ENCODE measurements around the gene APAF1.

The APAF1 gene

GRCh38 chr12:98733667-98734350 lies 88.7 kb downstream of the APAF1 start:
- DNase-seq = peak; percentile 16

- DNase-seq = no peak
Measured at GRCh38 chr12:98735821-98736220, 90.7 kb downstream of the APAF1 start.

GRCh38 chr12:98736352-98737321 lies 91.5 kb downstream of the APAF1 start:
- DNase-seq = no peak

- DNase-seq = no peak
Measured at GRCh38 chr12:98737322-98737712, 92.2 kb downstream of the APAF1 start.

GRCh38 chr12:98738002-98738401 lies 92.9 kb downstream of the APAF1 start:
- no peak for DNase-seq

- DNase-seq = no peak
Measured at GRCh38 chr12:98738539-98738938, 93.4 kb downstream of the APAF1 start.

- no peak for DNase-seq
Measured at GRCh38 chr12:98740751-98741150, 95.7 kb downstream of the APAF1 start.

- no peak for DNase-seq
Measured at GRCh38 chr12:98741196-98741555, 96.1 kb downstream of the APAF1 start.

- DNase-seq = no peak
Measured at GRCh38 chr12:98741556-98742265, 96.6 kb downstream of the APAF1 start.

- peak; percentile 9 for DNase-seq
Measured at GRCh38 chr12:98743362-98743953, 98.4 kb downstream of the APAF1 start.

- no peak for DNase-seq
Measured at GRCh38 chr12:98744680-98745079, 99.6 kb downstream of the APAF1 start.

GRCh38 chr12:98745578-98746391 lies 100.7 kb downstream of the APAF1 start:
- DNase-seq = no peak

GRCh38 chr12:98748463-98748862 lies 103.4 kb downstream of the APAF1 start:
- no peak for DNase-seq

GRCh38 chr12:98750511-98750910 lies 105.4 kb downstream of the APAF1 start:
- DNase-seq = no peak

- DNase-seq = no peak
Measured at GRCh38 chr12:98751580-98752115, 106.6 kb downstream of the APAF1 start.

- DNase-seq = no peak
Measured at GRCh38 chr12:98752726-98753125, 107.6 kb downstream of the APAF1 start.

GRCh38 chr12:98754095-98754494 lies 109.0 kb downstream of the APAF1 start:
- DNase-seq = peak; percentile 37

GRCh38 chr12:98755855-98756254 lies 110.8 kb downstream of the APAF1 start:
- peak; percentile 65 for DNase-seq

- DNase-seq = no peak
Measured at GRCh38 chr12:98757455-98757854, 112.4 kb downstream of the APAF1 start.

GRCh38 chr12:98758331-98758730 lies 113.2 kb downstream of the APAF1 start:
- DNase-seq = no peak

GRCh38 chr12:98763656-98764055 lies 118.6 kb downstream of the APAF1 start:
- no peak for DNase-seq

- DNase-seq = no peak
Measured at GRCh38 chr12:98767248-98767647, 122.2 kb downstream of the APAF1 start.

Data from HCEC 1CT (cell line).